Endothelial cell of umbilical vein (primary cell): ENCODE data around the gene NPAS1. TPM values are rescaled to one million over a fixed set of nuclear protein-coding genes. Genes with fewer than 3 reads are reported as not detected.

Source experiments
- BruUV-seq: library from RNA; stranded (reverse); fragments of 400-500 nt; replicated peaks from 2 replicates; lab custom pipeline; 2021; lab: Mats Ljungman, UMichigan
- CTCF ChIA-PET: fragments of 300-600, 350-600 bp; sonication (Branson Sonifier 250); formaldehyde crosslinking; loops from one replicate; lab custom pipeline; 2021; ENCODE audit warnings: antibody characterized with exemption, inconsistent platforms; lab: Charles Lee
- POLR2A ChIA-PET: fragments of 300-600, 350-600 bp; sonication (Branson Sonifier 250); formaldehyde crosslinking; loops from one replicate; lab custom pipeline; 2021; ENCODE audit warnings: antibody characterized with exemption, inconsistent platforms; lab: Charles Lee
- DNase-seq: peaks from one replicate; pipeline ENCODE4 v3.0.0-alpha.2; 2011; ENCODE audit warnings: low read depth, low spot score
- FAIRE-seq: peaks from 2 replicates; lab custom pipeline; 2011; peaks lifted over from hg19 to GRCh38; lab: Jason Lieb, UNC
- H2AFZ ChIP-seq: 2 replicates; pipeline ENCODE4 v1.6.0; 2012; ENCODE audit warnings: low read depth, low read length, control low read depth, inconsistent platforms
- H3K27ac ChIP-seq: 2 replicates; pipeline ENCODE4 v1.5.1; 2011; ENCODE audit warnings: low read depth, mild to moderate bottlenecking, control low read depth, low read length, moderate library complexity; ENCODE audit not compliant: insufficient read depth
- H3K27me3 ChIP-seq, 2 experiments: 2 replicates each; pipeline versions ENCODE4 v1.6.0 to v1.6.1; 2011; ENCODE audit warnings: low read length in 2 of 2, mixed read lengths in 1 of 2; ENCODE audit not compliant: control insufficient read depth in 2 of 2, insufficient read depth in 2 of 2
- H3K36me3 ChIP-seq, 2 experiments: 2 replicates in 1 of 2; 3 replicates in 1 of 2; pipeline ENCODE4 v1.5.1; 2011; ENCODE audit warnings: low read length in 2 of 2, mild to moderate bottlenecking in 1 of 2, moderate library complexity in 1 of 2; ENCODE audit not compliant: control insufficient read depth in 2 of 2, insufficient read depth in 2 of 2; ENCODE audit errors: extremely low read depth in 1 of 2
- H3K4me1 ChIP-seq: 3 replicates; pipeline ENCODE4 v1.5.1; 2011; ENCODE audit warnings: mild to moderate bottlenecking, low read length; ENCODE audit not compliant: control insufficient read depth, insufficient read depth; ENCODE audit errors: extremely low read depth
- H3K4me2 ChIP-seq: 2 replicates; pipeline ENCODE4 v1.6.1; 2011; ENCODE audit warnings: low read length, control low read depth, mixed read lengths; ENCODE audit not compliant: insufficient read depth
- H3K4me3 ChIP-seq, 3 experiments: fragments of 200-600 bp in 1 of 3; sonication (generic), shearing (Covaris generic) in 1 of 3; replicated peaks in 1 of 3; 2 replicates each; pipeline ENCODE4 v1.5.1; 2011 to 2016; ENCODE audit warnings: control low read depth in 3 of 3, low read length in 3 of 3, mild to moderate bottlenecking in 2 of 3, inconsistent platforms in 1 of 3, low read depth in 1 of 3, moderate library complexity in 1 of 3; ENCODE audit not compliant: insufficient read depth in 1 of 3
- H3K79me2 ChIP-seq: 2 replicates; pipeline ENCODE4 v1.6.0; 2012; ENCODE audit warnings: low read length, inconsistent platforms; ENCODE audit not compliant: control insufficient read depth, insufficient read depth
- H3K9ac ChIP-seq: replicated peaks from 2 replicates; pipeline ENCODE3; 2011; ENCODE audit warnings: low read length, control low read depth; ENCODE audit not compliant: insufficient read depth; ENCODE audit errors: extremely low read depth
- H3K9me1 ChIP-seq: replicated peaks from 3 replicates; pipeline ENCODE4 v1.6.0; 2011; ENCODE audit warnings: mild to moderate bottlenecking, low read length; ENCODE audit not compliant: control insufficient read depth, insufficient read depth; ENCODE audit errors: extremely low read depth
- H3K9me3 ChIP-seq: replicated peaks from 2 replicates; pipeline ENCODE4 v1.5.1; 2012; ENCODE audit warnings: low read length, inconsistent platforms; ENCODE audit not compliant: control insufficient read depth, insufficient read depth
- H4K20me1 ChIP-seq: replicated peaks from 2 replicates; pipeline ENCODE3; 2011; ENCODE audit warnings: mild to moderate bottlenecking, low read length; ENCODE audit not compliant: control insufficient read depth, insufficient read depth; ENCODE audit errors: extremely low read depth
- CTCF ChIP-seq, 2 donors: IDR thresholded peaks; 1 replicate in 1 of 2; 2 replicates in 1 of 2; pipeline ENCODE4 v1.5.1; 2011; ENCODE audit warnings: low read length in 2 of 2, mild to moderate bottlenecking in 2 of 2, moderate library complexity in 2 of 2, control low read depth in 1 of 2, inconsistent platforms in 1 of 2, low read depth in 1 of 2; ENCODE audit not compliant: insufficient read depth in 1 of 2; ENCODE audit errors: extremely low read depth in 1 of 2
- EZH2 ChIP-seq: IDR thresholded peaks from 2 replicates; pipeline ENCODE4 v1.6.1; 2012; ENCODE audit warnings: borderline replicate concordance, low read depth, mild to moderate bottlenecking, moderate library complexity, low read length, inconsistent platforms; ENCODE audit not compliant: severe bottlenecking
- FOS ChIP-seq: IDR thresholded peaks from 2 replicates; pipeline ENCODE4 v1.6.1; 2011; ENCODE audit warnings: mild to moderate bottlenecking, low read length, moderate library complexity, borderline replicate concordance; ENCODE audit not compliant: insufficient read depth
- GATA2 ChIP-seq: IDR thresholded peaks from 2 replicates; pipeline ENCODE4 v1.7.0; 2011; ENCODE audit warnings: low read depth, mild to moderate bottlenecking, moderate library complexity, mixed read lengths, low read length; ENCODE audit not compliant: insufficient read length, insufficient read depth
- JUN ChIP-seq: IDR thresholded peaks from 2 replicates; pipeline ENCODE4 v1.6.1; 2011; ENCODE audit warnings: borderline replicate concordance, low read depth; ENCODE audit not compliant: insufficient read length, insufficient read depth
- MAX ChIP-seq: IDR thresholded peaks from 2 replicates; pipeline ENCODE4 v1.6.1; 2011; ENCODE audit not compliant: insufficient read depth, insufficient read length
- MYC ChIP-seq: IDR thresholded peaks from one replicate; pipeline ENCODE4 v1.6.1; 2011; ENCODE audit warnings: mild to moderate bottlenecking, low read depth, low read length
- POLR2A ChIP-seq: IDR thresholded peaks from 2 replicates; pipeline ENCODE4 v1.6.1; 2012; ENCODE audit warnings: low read depth, mild to moderate bottlenecking, control low read depth, low read length
- POLR2AphosphoS5 ChIP-seq: IDR thresholded peaks from 2 replicates; pipeline ENCODE4 v1.6.1; 2012; ENCODE audit warnings: low read depth, mild to moderate bottlenecking, control low read depth, low read length, moderate library complexity; ENCODE audit not compliant: insufficient read depth
- dilution Hi-C: fragments of 300-500 bp; cut with MboI; formaldehyde crosslinking; loops from one replicate; pipeline ENCODE4 v1.15.0; 2019; ENCODE audit warnings: low sequenced_read_pairs; ENCODE audit not compliant: extremely low pct_ligation_motif_present
- intact Hi-C: fragments of 100-400 bp; cut with micrococcal nuclease; formaldehyde crosslinking; loops from one replicate; pipeline ENCODE4 v1.10.0; 2022
- polyA plus RNA-seq, 4 experiments: library from polyadenylated mRNA; depleted of rRNA in 3 of 4; stranded (reverse) in 3 of 4; unstranded in 1 of 4; fragments of >200 nt; gene quantifications; 2 replicates each; pipeline versions ENCODE4 v1.2.1 to v1.2.3, GENCODE V29; 2011 to 2012; ENCODE audit warnings: missing spikeins in 1 of 4
- total RNA-seq: library from RNA; stranded (reverse); gene quantifications from 2 replicates; pipeline ENCODE4 v1.2.3, GENCODE V29; 2021

NPAS1 gene
- total and polyA plus RNA-seq, 2 donors (not counting 3 experiments of a cell fraction or from before 2014, with no cell fraction given): 0.18 to 0.62 TPM

GRCh38 chr19:46970815-46971214 lies 48.8 kb upstream of the NPAS1 start:
- intact Hi-C loops: no loop called here
- TF ChIP-seq GATA2 (no peak), MAX (no peak), FOS (no peak), MYC (no peak), EZH2 (no peak), JUN (no peak), CTCF (IDR thresholded peaks at IDR 0.05; ENCODE audit: extremely low read depth in 1 of 2, insufficient read depth in 1 of 2, low read depth in 1 of 2, low read length in 2 of 2) (no peak), POLR2AphosphoS5 (no peak), POLR2A (no peak)
- Histone ChIP-seq H3K79me2 (no peaks in the 10 kb centered on the region), H3K9ac (no peak overlapping the region), H3K9me1 (no peaks in the 10 kb centered on the region), H3K27ac (no peak overlapping the region), H4K20me1 (no peaks in the 10 kb centered on the region), H3K36me3 (peaks cover 0 to 4% of the 10 kb centered on the region in 2 experiments), H3K4me3 (no peak overlapping the region), H3K4me2 (no peak overlapping the region), H3K9me3 (no peaks in the 10 kb centered on the region), H3K4me1 (peaks cover 16% of the 10 kb centered on the region), H3K27me3 (no peaks in the 10 kb centered on the region), H2AFZ (no peak overlapping the region)
- DNase-seq (no peak), FAIRE-seq (peak; percentile 15)
- BruUV-seq: no TSS peak
- CTCF ChIA-PET: interaction anchor here (1.0 kb wide), 1 partner anchor 20 kb away, joined by 4 read pairs; no protein-coding TSS in a partner anchor
- POLR2A ChIA-PET: no interaction called here
- dilution Hi-C loops: no loop called here
